HG03095 (cell line): Measurements from ENCODE around the gene ZBTB45.
A peak's percentile ranks its signal among the peaks of the same experiment; 100 is the strongest.
"Not testable (repeated sequence)": the region's sequence is repeated elsewhere in the genome, so short reads cannot be mapped to it uniquely, and the experiment has no call there.

Source experiments
- ATAC-seq: cut with Tn5 transposase; IDR thresholded peaks from one replicate; pipeline ENCODE4 v1.9.1; 2021; ENCODE audit warnings: moderate library complexity; ENCODE audit not compliant: unreplicated experiment

Gene ZBTB45

DNA sequence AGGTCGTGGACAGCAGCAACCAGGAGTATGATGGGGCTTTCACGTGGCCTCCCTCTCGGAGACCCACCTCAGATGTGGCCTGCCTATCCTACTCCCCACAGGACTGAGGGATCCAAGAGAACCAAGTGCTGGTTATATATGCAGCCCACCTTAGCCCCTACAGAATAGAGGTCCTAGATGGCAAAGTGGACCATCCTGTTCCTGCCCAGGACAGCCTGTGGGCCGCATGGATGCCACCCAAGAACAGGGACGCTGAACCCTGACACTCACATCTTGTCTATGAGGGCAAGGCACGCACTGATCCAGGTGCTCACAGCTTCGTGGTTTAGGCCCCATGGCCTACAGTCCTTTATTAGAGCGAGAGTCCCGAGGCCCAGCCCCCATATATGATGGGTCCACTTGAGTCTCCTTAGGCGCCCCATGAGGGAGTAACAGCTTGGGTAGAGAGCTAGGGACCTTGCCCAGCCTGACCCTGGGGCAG is 6.4 kb downstream of the ZBTB45 start:
- no peak for ATAC-seq

DNA sequence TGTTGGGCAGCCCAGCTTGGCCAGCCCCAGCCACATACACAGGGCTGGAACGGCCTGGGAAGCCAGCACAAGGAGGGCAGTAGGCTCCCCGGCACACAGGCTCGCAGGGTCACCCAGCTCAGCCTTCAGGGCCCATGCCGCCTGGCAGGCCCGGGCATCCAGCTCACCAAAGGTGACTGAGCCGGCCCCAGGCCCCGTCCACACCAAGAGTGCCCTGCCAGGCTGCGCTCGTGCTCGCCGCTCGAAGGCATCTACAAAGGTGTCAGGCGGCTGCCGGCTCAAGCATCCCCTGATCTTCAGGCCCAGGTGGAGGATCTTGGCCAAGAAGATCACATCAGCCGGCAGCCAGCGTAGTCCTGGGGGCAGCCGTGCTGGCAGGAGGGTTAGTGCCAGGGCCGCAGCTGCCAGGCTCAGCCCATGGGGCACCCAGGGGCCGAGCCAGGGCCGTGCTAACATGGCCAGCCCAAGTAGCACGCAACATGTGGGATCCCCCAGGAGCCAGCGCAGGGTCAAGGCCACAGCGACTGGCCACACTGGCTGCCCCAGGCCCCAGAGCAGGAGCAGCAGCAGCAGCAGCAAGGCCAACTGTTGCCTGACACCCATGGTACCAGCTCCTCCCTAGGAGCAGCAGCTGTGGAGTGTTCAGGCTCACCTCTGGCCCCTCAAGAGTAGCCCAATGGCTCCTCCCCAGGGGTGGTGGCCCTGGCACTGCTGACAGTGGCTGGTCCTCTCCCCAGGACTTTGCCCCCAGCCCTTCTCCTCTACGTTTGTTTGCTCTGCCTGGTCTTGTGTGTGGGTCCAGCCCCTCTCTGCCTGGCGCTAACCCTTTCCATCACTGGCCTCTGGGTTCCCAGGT is 8.0 kb downstream of the ZBTB45 start, which contains the start of gene SLC27A5:
TSS of gene SLC27A5 (minus strand) at position 640 of the 856 bp plus-strand sequence. CDS start at position 603, 37 bp downstream.
- ATAC-seq, result no peak

DNA sequence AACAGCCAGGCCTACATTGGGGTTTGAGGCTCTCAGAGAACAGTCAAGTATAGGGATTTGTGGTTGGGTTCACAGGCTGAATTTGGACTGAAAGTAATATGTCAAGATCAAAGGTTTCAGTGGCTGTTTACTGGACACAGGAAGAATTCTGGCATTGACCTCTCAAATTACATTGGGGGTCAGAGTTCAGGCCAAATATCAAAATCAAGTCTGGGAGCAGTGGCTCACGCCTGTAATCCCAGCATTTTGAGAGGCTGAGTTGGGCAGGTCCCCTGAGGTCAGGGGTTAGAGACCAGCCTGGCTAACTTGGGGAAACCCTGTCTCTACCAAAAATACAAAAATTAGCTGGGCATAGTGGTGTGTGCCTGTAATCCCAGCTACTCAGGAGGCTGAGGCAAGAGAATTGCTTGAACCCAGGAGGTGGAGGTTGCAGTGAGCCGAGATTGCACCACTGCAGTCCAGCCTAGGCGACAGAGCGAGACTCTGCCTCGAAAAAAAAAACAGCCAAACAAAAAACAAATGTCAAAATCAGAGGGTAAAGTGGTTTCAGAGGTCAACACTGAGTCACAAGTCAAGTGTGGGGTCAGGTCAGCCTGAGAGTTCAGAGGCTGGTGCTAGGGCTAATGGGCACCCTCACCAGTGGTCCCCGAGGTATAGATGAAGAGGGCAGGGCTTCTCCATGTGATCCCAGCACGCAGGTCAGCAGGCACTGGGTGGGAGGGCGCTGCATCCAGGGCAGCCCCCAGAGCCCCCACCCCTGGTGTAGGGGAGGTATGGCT is 9.3 kb downstream of the ZBTB45 start:
- ATAC-seq, result no peak

DNA sequence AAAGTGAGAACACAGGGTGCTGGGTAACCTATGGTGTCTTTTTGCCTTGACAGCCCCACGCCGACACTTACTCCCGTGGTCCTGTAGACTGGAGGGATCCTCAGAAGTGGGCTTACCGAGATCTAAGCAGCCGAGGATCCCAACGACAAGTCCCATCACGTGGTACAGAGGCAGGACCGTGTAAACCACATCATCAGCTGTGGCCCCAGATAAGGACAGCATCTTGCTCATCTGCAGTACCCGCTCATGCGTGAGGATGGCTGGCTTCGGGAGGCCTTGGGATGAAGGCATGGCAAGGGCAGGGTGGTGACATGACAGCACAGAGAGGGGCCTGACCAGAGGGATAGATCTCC is 9.9 kb downstream of the ZBTB45 start:
- ATAC-seq, result no peak

DNA sequence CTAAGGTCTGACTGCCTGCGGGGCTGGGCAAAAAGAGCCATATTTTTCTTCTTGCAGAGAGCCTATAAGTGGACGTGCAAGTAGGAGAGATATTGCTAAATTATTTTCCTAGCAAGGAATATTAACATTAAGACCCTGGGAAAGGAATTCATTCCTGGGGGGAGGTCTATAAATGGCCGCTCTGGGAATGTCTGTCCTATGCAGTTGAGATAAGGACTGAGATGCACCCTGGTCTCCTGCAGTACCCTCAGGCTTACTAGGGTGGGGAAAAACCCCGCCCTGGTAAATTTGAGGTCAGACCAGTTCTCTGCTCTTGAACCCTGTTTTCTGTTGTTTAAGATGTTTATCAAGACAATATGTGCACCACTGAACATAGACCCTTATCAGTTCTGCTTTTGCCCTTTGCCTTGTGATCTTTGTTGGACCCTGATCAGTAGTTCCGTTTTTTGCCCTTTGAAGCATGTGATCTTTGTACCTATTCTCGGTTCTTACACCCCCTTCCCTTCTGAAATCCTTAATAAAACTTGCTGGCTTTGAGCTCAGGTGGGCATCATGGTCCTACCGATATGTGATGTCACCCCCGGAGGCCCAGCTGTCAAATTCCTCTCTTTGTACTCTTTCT is 11.9 kb downstream of the ZBTB45 start:
- ATAC-seq, result not testable (repeated sequence)

DNA sequence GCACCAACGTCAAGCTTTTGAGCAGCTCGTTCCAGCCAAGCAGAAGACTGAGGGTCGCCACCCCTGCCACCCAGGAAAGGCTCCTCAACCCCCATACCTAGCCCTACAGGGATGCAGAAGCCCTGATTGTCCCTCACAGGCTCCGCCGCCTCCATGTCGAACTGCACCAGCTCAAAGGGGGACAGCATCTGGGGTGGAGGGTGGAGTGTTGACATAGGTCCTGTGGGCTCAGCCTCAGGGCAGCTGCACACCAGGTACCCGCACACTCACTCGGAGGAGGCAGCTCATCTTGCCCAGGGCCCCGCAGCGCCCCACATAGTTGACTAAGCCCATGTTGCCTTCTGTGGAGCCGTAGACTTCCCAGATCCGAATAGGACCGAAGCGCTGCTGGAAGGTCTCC is 19.4 kb downstream of the ZBTB45 start:
- ATAC-seq, result no peak

DNA sequence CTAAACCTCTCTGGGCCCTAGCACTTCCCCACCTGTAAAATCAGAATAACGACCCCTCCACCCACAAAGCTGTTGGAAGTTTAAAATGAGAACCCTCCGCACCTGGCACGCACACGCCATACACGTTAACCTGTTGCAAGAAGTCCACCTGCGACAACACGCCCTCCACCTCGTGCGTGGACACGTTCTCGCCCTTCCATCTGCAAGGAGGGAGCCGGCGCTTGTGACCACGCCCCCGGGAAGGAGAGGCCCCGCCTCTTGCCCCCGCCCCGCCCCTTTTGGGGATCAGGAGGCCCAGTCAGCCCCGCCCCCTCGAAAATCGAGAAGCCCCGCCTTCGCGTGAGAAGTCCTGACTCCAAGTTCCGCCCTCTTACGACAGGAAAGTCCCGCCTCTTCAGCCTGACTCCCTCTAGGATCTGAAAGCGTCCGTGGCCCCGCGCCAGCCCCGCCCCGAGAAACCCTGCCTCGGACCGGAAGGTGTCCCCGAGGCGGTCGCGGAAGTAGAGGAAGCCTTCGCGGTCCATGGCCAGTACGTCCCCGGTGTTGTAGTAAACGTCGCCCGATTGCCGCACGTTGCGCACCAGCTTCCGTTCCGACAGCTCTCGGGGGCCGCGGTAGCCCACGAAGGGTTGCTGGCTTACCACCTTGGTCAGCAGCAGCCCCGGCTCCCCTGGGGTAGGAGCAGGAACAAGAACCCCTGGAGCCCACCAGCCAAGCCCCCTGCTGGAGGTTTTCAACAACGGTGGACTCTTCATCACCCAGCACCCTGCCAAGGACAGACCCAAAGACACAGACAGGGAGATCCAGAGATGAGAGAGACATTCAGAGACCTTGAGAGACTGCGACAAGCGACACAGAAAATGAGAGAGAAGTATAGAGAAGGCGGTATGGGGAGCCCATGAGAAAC is 20.3 kb downstream of the ZBTB45 start:
- ATAC-seq, result peak; percentile 86

DNA sequence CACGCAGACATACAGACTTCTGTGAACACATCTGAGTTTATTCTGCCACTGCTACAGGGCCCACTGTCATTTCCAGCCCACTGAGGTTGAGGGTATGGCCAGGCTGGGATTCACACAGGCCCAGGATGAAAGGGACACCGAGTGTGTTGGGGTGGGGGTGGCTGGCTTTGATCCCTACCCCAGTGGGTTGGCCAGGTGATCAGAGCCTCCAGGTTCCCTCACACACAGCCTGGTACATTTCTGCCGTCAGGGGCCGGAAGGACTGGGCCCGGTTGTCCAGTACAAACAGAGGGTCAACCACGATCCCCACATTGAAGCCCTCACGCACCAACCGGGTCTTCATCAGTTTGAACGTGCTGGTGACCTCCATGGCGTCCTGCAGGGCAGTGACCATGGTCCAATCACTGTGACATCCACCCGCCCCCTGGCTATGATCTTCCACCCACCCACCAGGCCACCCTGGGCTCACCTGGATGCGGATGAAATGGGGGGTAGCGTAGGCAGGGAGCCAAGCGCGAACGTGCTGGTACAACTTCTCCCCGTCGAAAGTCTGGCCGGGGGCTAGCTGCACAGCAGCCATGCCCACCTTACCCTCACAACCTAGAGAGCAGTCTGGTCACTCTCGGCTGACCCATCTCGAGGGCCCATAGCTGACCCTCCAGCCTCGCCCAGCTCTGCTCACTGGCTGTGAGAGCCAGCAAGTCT is 21.1 kb downstream of the ZBTB45 start:
- ATAC-seq, result no peak

DNA sequence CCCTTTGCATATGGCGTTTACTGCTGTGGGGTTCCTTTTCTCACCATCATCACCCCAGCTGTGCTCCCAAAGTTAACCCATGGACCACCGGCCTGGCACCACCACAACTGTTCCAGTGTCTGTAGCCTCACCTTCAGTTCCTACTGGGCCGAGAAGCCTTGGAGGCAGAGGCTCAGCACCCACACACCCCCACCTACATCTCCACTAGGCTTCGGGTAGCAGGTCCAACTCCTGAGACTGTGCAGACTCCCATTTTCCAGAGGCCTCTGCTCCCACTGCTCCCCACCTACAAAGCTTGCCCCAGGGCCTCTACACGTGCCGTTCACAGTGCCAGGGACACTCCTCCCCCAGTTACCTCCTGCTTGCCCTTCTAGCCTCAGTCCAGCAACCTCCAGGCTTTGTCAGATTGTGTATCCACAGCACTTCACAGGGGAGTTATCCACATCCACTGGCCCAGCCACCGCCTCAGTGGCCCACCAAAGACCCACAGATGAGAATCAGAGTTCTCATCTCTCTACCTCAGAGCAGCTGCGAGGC is 21.9 kb downstream of the ZBTB45 start:
- no peak for ATAC-seq

DNA sequence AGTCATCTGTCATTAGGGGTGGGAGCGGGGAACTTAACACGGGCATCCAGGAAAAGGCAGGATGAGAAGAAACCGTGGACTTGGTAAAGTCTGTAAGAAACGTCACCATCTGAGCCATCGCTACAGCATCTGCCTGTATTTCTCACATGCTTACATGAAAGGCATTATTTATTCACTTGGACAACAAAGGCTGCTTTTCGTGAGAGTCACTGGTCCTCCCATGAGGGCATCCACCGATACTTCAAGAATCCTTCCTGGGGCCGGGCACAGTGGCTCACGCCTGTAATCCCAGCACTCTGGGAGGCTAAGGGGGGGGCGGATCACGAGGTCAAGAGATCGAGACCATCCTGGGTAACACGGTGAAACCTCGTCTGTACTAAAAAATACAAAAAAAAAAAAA is 27.3 kb downstream of the ZBTB45 start:
- no peak for ATAC-seq

DNA sequence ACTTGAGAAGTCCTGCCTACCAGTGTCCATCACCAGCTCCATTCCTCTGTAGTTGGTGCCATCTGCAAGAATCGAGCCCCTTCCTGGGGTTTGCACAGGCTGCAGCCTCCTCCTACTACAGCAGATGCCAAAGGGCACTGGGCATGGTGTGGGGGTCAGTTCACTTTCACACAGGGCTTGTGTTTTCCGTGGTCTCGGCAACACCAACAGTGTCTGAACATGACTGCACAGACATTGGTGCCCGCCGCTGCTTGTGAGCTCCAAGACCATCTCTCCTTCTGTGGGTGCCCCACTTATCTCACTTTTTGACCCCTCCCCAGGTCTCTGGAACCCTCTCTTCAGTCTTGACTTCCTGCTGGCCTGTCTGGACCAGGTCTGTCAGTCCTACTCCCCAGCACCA is 28.2 kb downstream of the ZBTB45 start:
- ATAC-seq, result no peak

DNA sequence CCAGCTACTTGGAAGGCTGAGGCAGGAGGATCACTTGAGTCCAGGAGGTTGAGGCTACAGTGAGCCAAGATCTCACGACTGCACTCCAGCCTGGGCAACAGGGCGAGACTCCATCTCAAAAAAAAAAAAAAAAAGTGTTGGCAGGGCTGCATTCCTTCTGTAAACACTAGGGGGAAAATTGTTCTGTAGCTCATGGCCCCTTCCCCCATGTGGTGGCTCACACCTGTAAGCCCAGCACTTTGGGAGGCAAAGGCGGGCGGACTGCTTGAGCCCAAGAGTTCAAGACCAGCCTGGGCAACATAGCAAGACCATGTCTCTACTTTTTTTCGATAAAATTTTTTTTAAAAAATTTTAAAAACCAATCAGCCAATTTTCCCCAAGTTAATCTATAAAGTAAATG is 35.3 kb downstream of the ZBTB45 start:
- ATAC-seq, result not testable (repeated sequence)

DNA sequence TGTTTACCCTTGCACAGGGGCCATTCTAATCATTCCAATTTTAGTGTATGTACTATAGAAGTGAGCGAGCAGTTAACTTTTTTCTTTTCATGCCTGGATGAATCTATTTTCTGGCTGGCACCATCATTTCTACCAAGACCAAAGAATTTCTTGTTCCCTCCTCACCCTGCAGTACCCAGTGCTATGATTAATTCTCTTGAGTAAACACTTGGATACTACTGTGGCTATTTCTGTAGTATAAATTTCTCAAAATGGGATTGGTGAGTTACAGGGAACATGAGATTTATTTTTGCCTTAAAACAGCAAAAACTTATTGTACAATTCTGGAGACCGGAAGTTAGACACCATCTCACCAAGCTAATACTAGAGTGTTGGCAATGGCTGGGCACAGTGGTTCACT is 35.8 kb downstream of the ZBTB45 start:
- no peak for ATAC-seq

DNA sequence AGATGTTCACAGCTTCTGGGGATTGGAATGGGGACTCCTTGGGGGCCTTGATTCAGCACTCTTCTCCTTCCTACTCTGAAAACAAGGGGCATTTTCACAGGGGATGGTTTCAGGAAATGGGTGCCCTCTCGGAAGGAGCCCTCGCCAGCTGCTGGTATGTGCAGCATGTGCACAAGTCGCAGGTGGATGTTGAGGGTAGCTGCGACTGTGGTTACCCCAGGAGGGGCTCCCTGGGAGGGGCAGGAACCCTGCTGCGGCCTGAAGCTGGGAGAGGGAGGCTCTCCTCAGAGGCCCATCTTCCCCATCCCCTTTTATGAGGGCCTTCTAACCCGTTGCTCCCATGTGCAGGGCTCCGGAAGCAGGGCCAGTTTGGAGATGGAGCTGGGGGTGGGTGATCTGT is 37.2 kb downstream of the ZBTB45 start:
- ATAC-seq, result no peak

DNA sequence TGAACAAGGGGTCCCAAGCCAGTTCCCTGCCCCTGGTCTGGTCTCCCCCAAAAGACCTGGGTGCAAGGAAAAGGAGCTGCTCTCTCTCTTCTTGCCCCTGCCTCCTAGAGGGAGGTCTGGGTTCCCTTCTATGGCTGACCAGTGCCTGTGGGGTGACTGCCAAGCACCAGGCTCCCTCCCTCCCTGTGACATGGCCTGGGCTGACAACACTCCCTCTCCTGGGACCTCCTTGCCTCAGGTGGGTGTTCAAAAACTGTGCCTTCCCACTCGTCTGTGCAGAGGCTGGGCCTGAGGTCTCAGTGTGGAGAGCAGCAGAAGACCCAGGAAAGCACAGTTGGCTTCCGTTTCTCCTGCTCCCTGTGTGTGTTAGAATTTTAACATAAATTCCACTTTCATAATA is 38.8 kb downstream of the ZBTB45 start:
- no peak for ATAC-seq

DNA sequence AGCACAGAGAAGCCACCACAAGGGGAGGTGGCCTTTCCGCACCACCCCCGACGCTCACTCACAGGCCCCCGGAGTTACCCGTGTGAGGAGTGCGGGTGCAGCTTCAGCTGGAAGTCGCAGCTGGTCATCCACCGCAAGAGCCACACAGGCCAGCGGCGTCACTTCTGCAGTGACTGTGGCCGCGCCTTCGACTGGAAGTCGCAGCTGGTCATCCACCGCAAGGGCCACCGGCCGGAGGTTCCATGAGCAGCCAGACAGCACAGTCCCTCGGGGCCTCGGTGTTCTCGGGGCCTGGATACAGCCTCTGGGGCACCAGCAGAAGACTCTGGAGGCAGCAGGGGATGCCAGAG is 39.2 kb downstream of the ZBTB45 start:
- no peak for ATAC-seq

DNA sequence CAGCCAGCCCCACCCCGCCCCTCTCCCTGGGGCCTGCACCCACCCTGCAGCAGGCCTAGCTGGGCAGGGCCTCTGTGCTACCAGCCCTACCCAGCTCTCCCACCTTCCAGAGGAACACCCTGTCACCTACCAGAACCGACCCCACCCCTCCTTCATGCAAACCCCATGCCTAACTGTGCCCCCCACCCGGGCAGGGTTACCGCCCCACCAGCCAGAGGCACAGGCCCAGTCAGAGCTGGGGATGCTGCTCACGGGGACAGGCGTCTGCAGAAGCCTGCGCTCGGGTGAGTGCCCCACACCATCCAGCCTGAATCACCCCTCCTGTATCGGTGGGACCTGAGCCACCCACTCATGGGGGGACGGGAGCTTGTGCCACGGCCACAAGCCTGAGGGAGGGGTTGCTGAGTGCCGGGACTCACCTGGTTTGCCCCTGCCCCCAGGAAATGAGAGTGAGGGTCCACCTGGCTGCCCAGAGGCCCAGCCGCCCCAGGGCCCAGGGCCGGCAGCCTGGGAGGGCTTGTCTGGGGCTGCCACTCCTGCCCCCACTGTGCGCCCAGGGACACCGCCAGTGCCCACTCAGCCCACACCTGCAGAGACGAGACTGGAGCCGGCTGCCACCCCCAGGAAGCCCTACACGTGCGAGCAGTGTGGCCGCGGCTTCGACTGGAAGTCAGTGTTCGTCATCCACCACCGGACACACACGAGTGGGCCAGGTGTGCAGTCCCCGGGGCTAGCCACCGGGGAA is 39.7 kb downstream of the ZBTB45 start:
- ATAC-seq, result no peak

DNA sequence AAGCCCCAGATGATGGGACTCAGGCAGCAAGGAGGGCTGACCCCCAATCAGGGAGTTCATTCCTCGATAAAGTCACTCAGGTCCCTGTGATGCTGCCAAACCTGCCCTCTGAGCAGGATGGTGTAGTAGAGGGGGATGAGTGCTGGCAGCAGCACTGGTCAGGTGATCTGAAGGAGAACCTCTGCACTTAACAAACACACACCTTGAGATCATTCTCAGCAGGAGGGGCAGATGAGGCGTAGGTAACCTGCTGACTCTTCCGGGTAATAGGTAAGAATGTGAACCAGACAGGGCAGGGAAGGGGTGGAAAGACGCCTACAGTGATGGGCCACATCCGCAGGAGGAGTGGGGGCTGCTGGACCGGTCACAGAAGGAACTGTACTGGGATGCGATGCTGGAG is 40.3 kb downstream of the ZBTB45 start:
- ATAC-seq, result no peak

DNA sequence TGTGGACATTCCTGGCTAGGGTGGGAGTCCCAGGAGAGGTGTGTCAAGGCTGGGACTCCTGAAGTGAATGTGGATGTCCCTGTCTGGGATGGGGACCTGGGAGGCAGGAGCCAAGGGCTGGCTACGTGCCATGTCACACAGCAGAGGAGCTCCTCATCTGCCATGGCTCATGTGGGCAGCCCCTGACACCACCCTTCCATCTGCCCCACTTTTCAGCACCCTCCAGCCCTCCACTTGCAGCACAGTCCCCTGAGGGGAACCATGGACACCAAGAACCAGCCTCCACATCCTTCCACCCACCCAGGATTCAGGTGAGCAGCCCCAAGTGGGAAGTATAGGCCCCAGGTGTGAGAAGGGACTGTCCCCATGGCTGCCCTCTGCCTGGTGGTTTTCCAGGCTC is 41.7 kb downstream of the ZBTB45 start:
- ATAC-seq, result no peak
